Stimulated activated CD4-positive, alpha-beta T cell treated with anti-CD3 and anti-CD28 coated beads, Interleukin-2, amount 100 ng/mL, for 24 hours (primary cell): ENCODE measurements around the gene POPDC3.

ENCODE experiments used
- DNase-seq, 2 donors: peaks; one replicate each; pipeline ENCODE4 v3.0.0-alpha.2; 2020

POPDC3 gene

GRCh38 chr6:105137388-105137787, 42.4 kb downstream of the POPDC3 start:
- DNase-seq, result peak in 1 of 2 donors; percentile 1

- DNase-seq, result peak; percentile 17 to 38
Observed at GRCh38 chr6:105136431-105137350, 43.1 kb downstream of the POPDC3 start.

- no peak for DNase-seq
Observed at GRCh38 chr6:105135907-105136430, 43.8 kb downstream of the POPDC3 start.

- DNase-seq, result no peak
Observed at GRCh38 chr6:105135056-105135455, 44.8 kb downstream of the POPDC3 start.

GRCh38 chr6:105122717-105123116, 57.1 kb downstream of the POPDC3 start:
- DNase-seq, result no peak

GRCh38 chr6:105121981-105122380, 57.8 kb downstream of the POPDC3 start:
- no peak for DNase-seq

- no peak for DNase-seq
Observed at GRCh38 chr6:105120570-105120969, 59.2 kb downstream of the POPDC3 start.

GRCh38 chr6:105116150-105116549, 63.7 kb downstream of the POPDC3 start:
- DNase-seq, result no peak

- no peak for DNase-seq
Observed at GRCh38 chr6:105113422-105113821, 66.4 kb downstream of the POPDC3 start.

GRCh38 chr6:105112577-105112976, 67.2 kb downstream of the POPDC3 start:
- DNase-seq, result no peak

GRCh38 chr6:105111871-105112270, 67.9 kb downstream of the POPDC3 start:
- DNase-seq, result no peak

GRCh38 chr6:105111105-105111504, 68.7 kb downstream of the POPDC3 start:
- DNase-seq, result no peak

- no peak for DNase-seq
Observed at GRCh38 chr6:105109955-105110895, 69.6 kb downstream of the POPDC3 start.

- no peak for DNase-seq
Observed at GRCh38 chr6:105108631-105109262, 71.1 kb downstream of the POPDC3 start.
